GM12878 (cell line): ENCODE results near the gene ADSS2. TPM values are rescaled to one million over a fixed set of nuclear protein-coding genes. Genes with fewer than 3 reads are reported as not detected.

ENCODE experiments used
- ATAC-seq: fragments of 200-7000 bp; cut with Tn5 transposase; 3 replicates; pipeline ENCODE4 v1.9.1; 2020; ENCODE audit warnings: mild to moderate bottlenecking, moderate library complexity
- BruUV-seq: library from RNA; stranded (reverse); fragments of 400-500 nt; replicated peaks from 2 replicates; lab custom pipeline; 2021; lab: Mats Ljungman, UMichigan
- CTCF ChIA-PET: fragments of 300-600 bp; sonication (Branson Sonifier 250); formaldehyde crosslinking; extraction: SDS; loops from one replicate; lab custom pipeline; 2021; ENCODE audit warnings: inconsistent platforms; lab: Yijun Ruan, JAX
- POLR2A ChIA-PET: fragments of 350-600 bp; formaldehyde crosslinking; extraction: SDS; loops from one replicate; lab custom pipeline; 2021; ENCODE audit warnings: inconsistent platforms; lab: Charles Lee
- RAD21 ChIA-PET: fragments of 300-600 bp; sonication (Branson Sonifier 250); formaldehyde crosslinking; loops from one replicate; lab custom pipeline; 2023; ENCODE audit warnings: antibody characterized with exemption; ENCODE audit not compliant: unreplicated experiment; lab: Charles Lee
- SMC1A ChIA-PET: fragments of 300-600 bp; sonication (Branson Sonifier 250); formaldehyde crosslinking; loops from one replicate; lab custom pipeline; 2023; ENCODE audit not compliant: unreplicated experiment, uncharacterized antibody; lab: Charles Lee
- DNase-seq: peaks from one replicate; pipeline ENCODE4 v3.0.0-alpha.2; 2011; ENCODE audit warnings: low read depth, low spot score
- FAIRE-seq: peaks from 3 replicates; lab custom pipeline; 2011; peaks lifted over from hg19 to GRCh38; lab: Jason Lieb, UNC
- H2AFZ ChIP-seq: 2 replicates; pipeline ENCODE4 v1.6.0; 2011; ENCODE audit warnings: low read depth, low read length, control low read depth; ENCODE audit not compliant: control insufficient read depth
- H3K27ac ChIP-seq: 2 replicates; pipeline ENCODE4 v1.5.1; 2011; ENCODE audit warnings: control low read depth; ENCODE audit not compliant: control insufficient read depth, insufficient read depth
- H3K27me3 ChIP-seq, 2 experiments: replicated peaks in 1 of 2; 2 replicates each; pipeline versions ENCODE4 v1.6.0 to v1.6.1; 2011; ENCODE audit warnings: low read length in 1 of 2; ENCODE audit not compliant: control insufficient read depth in 2 of 2, insufficient read depth in 2 of 2
- H3K36me3 ChIP-seq, 2 experiments: 2 replicates each; pipeline ENCODE4 v1.5.1; 2011; ENCODE audit warnings: low read length in 1 of 2; ENCODE audit not compliant: control insufficient read depth in 2 of 2, insufficient read depth in 2 of 2
- H3K4me1 ChIP-seq: 2 replicates; pipeline ENCODE4 v1.6.1; 2011; ENCODE audit warnings: mild to moderate bottlenecking, low read length, moderate library complexity, mixed read lengths; ENCODE audit not compliant: control insufficient read depth, insufficient read depth
- H3K4me2 ChIP-seq: 2 replicates; pipeline ENCODE4 v1.6.0; 2011; ENCODE audit warnings: control low read depth; ENCODE audit not compliant: control insufficient read depth, insufficient read depth
- H3K4me3 ChIP-seq: fragments of 200-600 bp; sonication (generic); 2 replicates; pipeline ENCODE4 v1.5.1; 2016
- H3K79me2 ChIP-seq: 2 replicates; pipeline ENCODE4 v1.6.0; 2011; ENCODE audit warnings: low read length; ENCODE audit not compliant: control insufficient read depth, insufficient read depth
- H3K9ac ChIP-seq: 2 replicates; pipeline ENCODE4 v1.8.0; 2011; ENCODE audit warnings: low read length, control low read depth, mixed read lengths; ENCODE audit not compliant: control insufficient read depth, insufficient read depth
- H3K9me3 ChIP-seq: replicated peaks from 3 replicates; pipeline ENCODE4 v1.5.1; 2011; ENCODE audit warnings: mild to moderate bottlenecking, low read length; ENCODE audit not compliant: control insufficient read depth, insufficient read depth
- H4K20me1 ChIP-seq: 2 replicates; pipeline ENCODE4 v1.6.0; 2011; ENCODE audit not compliant: control insufficient read depth, insufficient read depth
- ASH2L ChIP-seq: fragments of 300-600, 200-600 bp; sonication (generic); IDR thresholded peaks from 2 replicates; pipeline ENCODE4 v1.6.1; 2017; ENCODE audit warnings: low read depth, mild to moderate bottlenecking, borderline replicate concordance
- BHLHE40 ChIP-seq, 2 experiments: fragments of 450-650 bp in 1 of 2; IDR thresholded peaks; 2 replicates each; pipeline ENCODE4 v1.6.1; 2011 to 2017; ENCODE audit warnings: low read depth in 2 of 2, borderline replicate concordance in 1 of 2, improper control_type of control experiment in 1 of 2, low read length in 1 of 2, mild to moderate bottlenecking in 1 of 2
- CHD4 ChIP-seq: fragments of 200-600 bp; sonication (generic); IDR thresholded peaks from 2 replicates; pipeline ENCODE4 v1.6.1; 2016; ENCODE audit warnings: mild to moderate bottlenecking
- EED ChIP-seq: sonication (generic); IDR thresholded peaks from 2 replicates; pipeline ENCODE4 v1.6.1; 2016; ENCODE audit warnings: antibody characterized with exemption, low read depth
- KLF5 ChIP-seq: fragments of 450-650 bp; IDR thresholded peaks from 2 replicates; pipeline ENCODE4 v1.6.1; 2014; ENCODE audit warnings: mild to moderate bottlenecking; ENCODE audit not compliant: partially characterized antibody
- RB1 ChIP-seq: fragments of 450-650 bp; formaldehyde crosslinking; IDR thresholded peaks from 2 replicates; pipeline ENCODE4 v1.6.1; 2017; ENCODE audit warnings: mild to moderate bottlenecking, borderline replicate concordance
- RBBP5 ChIP-seq: fragments of 200-600 bp; sonication (generic); conservative IDR thresholded peaks from 2 replicates; pipeline ENCODE4 v1.6.1; 2016
- TARDBP ChIP-seq: IDR thresholded peaks from 2 replicates; pipeline ENCODE4 v1.6.1; 2016; ENCODE audit warnings: borderline replicate concordance
- TCF7 ChIP-seq: IDR thresholded peaks from 2 replicates; pipeline ENCODE4 v1.6.1; 2014; ENCODE audit warnings: antibody characterized with exemption, borderline replicate concordance
- WGBS: methylation state at CpG from one replicate; pipeline ENCODE4 v1.1.6; 2016; ENCODE audit warnings: low lambda C conversion rate; ENCODE audit not compliant: insufficient replicate concordance, insufficient coverage; ENCODE audit errors: missing lambda C conversion rate; 5-methylcytosine and 5-hydroxymethylcytosine counted together
- in situ Hi-C: fragments of 300-500 bp; cut with MboI; formaldehyde crosslinking; loops from 9 replicates; pipeline ENCODE4 v1.14.3; 2018; ENCODE audit warnings: mixed read lengths
- intact Hi-C: fragments of 100-400 bp; cut with micrococcal nuclease; formaldehyde crosslinking; loops from one replicate; pipeline ENCODE4 v1.14.2; 2022; ENCODE audit not compliant: unreplicated experiment
- polyA plus RNA-seq, 11 experiments: library from polyadenylated mRNA; depleted of rRNA in 4 of 11; unstranded in 6 of 11; stranded (reverse) in 5 of 11; fragments of >200 nt; fragmentation: Nextera tagmentation in 4 of 11; fragmentation: Illumina TruSeq in 1 of 11; extraction: Ambion mirVana in 4 of 11; extraction: Trizol in 1 of 11; gene quantifications; 1 replicate in 1 of 11; 2 replicates in 10 of 11; pipeline versions ENCODE4 v1.2.1 to v1.2.3, GENCODE V29; 2011 to 2016; ENCODE audit warnings: inconsistent platforms in 2 of 11, missing spikeins in 2 of 11, low read depth in 1 of 11
- total RNA-seq, 4 experiments: library from RNA; depleted of rRNA in 3 of 4; stranded (reverse); fragments of >200 nt in 3 of 4; fragmentation: Illumina TruSeq in 1 of 4; extraction: Trizol in 1 of 4; gene quantifications; 2 replicates each; pipeline versions ENCODE4 v1.2.1 to v1.2.3, GENCODE V29; 2013 to 2021
- TF ChIP-seq, protein P1 (sequence below): IDR thresholded peaks from 2 replicates; pipeline ENCODE4 v1.6.1; 2011; ENCODE audit warnings: mild to moderate bottlenecking, low read depth, low read length, moderate library complexity; ENCODE audit not compliant: insufficient replicate concordance
- TF ChIP-seq, protein P2 (sequence below), 3 experiments: IDR thresholded peaks in 2 of 3; conservative IDR thresholded peaks in 1 of 3; 2 replicates each; pipeline ENCODE4 v1.5.1; 2011; ENCODE audit warnings: low read depth in 3 of 3, low read length in 3 of 3, mild to moderate bottlenecking in 3 of 3, control low read depth in 2 of 3, moderate library complexity in 2 of 3, inconsistent platforms in 1 of 3, mixed read lengths in 1 of 3; ENCODE audit not compliant: control insufficient read depth in 2 of 3, insufficient read depth in 1 of 3; ENCODE audit errors: extremely low read depth in 1 of 3
- TF ChIP-seq, protein P3 (sequence below): IDR thresholded peaks from 2 replicates; pipeline ENCODE4 v1.6.1; 2012; ENCODE audit warnings: improper control_type of control experiment, low read depth, low read length; ENCODE audit not compliant: insufficient replicate concordance

Gene ADSS2
- total and polyA plus RNA-seq, 10 of the 15 experiments (the other 5 are each of a cell fraction or from before 2014, with no cell fraction given): 8.1 to 49.3 (median 40.6) TPM

DNA sequence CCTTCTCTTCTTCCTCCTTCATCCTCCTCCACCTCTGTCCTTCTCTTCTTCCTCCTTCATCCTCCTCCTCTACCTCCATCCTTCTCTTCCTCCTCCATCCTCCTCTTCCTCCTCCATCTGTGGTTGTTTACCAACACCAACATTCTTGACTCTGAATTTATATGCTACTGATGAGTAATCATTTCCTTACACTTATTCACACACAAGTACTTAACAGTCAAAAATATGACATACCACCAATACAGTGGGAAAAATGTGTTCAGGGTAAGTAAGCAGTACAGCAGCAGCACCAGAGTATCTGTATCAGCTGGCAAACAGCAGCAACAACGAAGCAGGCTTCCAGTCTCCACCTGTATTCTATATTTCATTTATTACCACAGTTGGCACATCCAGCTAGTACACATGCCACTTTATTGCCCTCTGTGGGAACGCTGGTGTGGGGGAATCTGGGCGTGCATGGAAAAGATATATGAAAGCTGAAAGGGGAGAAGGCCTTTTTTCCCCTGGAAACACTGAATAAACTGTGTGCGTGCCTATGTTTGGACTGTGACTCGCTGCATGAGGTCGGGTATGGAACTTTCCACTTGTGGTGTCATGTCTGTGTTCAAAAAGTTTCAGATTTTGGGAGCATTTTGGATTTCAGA lies 16.0 kb downstream of the ADSS2 start:
- TF ChIP-seq, protein P1, sequence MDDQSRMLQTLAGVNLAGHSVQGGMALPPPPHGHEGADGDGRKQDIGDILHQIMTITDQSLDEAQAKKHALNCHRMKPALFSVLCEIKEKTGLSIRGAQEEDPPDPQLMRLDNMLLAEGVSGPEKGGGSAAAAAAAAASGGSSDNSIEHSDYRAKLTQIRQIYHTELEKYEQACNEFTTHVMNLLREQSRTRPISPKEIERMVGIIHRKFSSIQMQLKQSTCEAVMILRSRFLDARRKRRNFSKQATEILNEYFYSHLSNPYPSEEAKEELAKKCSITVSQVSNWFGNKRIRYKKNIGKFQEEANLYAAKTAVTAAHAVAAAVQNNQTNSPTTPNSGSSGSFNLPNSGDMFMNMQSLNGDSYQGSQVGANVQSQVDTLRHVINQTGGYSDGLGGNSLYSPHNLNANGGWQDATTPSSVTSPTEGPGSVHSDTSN: no peak
- TF ChIP-seq ASH2L (no peak), RB1 (no peak), EED (no peak), TARDBP (no peak), RBBP5 (no peak), BHLHE40 (IDR thresholded peaks at IDR 0.05; ENCODE audit: borderline replicate concordance in 1 of 2, low read depth in 2 of 2, low read length in 1 of 2) (no peak), CHD4 (no peak), KLF5 (no peak), TCF7 (no peak)
- TF ChIP-seq, protein P2, sequence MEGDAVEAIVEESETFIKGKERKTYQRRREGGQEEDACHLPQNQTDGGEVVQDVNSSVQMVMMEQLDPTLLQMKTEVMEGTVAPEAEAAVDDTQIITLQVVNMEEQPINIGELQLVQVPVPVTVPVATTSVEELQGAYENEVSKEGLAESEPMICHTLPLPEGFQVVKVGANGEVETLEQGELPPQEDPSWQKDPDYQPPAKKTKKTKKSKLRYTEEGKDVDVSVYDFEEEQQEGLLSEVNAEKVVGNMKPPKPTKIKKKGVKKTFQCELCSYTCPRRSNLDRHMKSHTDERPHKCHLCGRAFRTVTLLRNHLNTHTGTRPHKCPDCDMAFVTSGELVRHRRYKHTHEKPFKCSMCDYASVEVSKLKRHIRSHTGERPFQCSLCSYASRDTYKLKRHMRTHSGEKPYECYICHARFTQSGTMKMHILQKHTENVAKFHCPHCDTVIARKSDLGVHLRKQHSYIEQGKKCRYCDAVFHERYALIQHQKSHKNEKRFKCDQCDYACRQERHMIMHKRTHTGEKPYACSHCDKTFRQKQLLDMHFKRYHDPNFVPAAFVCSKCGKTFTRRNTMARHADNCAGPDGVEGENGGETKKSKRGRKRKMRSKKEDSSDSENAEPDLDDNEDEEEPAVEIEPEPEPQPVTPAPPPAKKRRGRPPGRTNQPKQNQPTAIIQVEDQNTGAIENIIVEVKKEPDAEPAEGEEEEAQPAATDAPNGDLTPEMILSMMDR (IDR thresholded peaks at IDR 0.05 in 2 of 3, conservative IDR thresholded peaks at IDR 0.05 in 1 of 3; ENCODE audit: control insufficient read depth in 2 of 3, extremely low read depth in 1 of 3, insufficient read depth in 1 of 3, low read depth in 3 of 3, low read length in 3 of 3): no peak
- TF ChIP-seq, protein P3, sequence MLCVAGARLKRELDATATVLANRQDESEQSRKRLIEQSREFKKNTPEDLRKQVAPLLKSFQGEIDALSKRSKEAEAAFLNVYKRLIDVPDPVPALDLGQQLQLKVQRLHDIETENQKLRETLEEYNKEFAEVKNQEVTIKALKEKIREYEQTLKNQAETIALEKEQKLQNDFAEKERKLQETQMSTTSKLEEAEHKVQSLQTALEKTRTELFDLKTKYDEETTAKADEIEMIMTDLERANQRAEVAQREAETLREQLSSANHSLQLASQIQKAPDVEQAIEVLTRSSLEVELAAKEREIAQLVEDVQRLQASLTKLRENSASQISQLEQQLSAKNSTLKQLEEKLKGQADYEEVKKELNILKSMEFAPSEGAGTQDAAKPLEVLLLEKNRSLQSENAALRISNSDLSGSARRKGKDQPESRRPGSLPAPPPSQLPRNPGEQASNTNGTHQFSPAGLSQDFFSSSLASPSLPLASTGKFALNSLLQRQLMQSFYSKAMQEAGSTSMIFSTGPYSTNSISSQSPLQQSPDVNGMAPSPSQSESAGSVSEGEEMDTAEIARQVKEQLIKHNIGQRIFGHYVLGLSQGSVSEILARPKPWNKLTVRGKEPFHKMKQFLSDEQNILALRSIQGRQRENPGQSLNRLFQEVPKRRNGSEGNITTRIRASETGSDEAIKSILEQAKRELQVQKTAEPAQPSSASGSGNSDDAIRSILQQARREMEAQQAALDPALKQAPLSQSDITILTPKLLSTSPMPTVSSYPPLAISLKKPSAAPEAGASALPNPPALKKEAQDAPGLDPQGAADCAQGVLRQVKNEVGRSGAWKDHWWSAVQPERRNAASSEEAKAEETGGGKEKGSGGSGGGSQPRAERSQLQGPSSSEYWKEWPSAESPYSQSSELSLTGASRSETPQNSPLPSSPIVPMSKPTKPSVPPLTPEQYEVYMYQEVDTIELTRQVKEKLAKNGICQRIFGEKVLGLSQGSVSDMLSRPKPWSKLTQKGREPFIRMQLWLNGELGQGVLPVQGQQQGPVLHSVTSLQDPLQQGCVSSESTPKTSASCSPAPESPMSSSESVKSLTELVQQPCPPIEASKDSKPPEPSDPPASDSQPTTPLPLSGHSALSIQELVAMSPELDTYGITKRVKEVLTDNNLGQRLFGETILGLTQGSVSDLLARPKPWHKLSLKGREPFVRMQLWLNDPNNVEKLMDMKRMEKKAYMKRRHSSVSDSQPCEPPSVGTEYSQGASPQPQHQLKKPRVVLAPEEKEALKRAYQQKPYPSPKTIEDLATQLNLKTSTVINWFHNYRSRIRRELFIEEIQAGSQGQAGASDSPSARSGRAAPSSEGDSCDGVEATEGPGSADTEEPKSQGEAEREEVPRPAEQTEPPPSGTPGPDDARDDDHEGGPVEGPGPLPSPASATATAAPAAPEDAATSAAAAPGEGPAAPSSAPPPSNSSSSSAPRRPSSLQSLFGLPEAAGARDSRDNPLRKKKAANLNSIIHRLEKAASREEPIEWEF: no peak
- FAIRE-seq (no peak), ATAC-seq (no peak), DNase-seq (no peak)
- SMC1A ChIA-PET: no interaction called here
- Histone ChIP-seq H3K36me3 (peaks cover 5 to 15% of the 10 kb centered on the region in 2 experiments), H3K4me3 (no peak overlapping the region), H3K79me2 (peaks cover 8% of the 10 kb centered on the region), H3K9me3 (no peaks in the 10 kb centered on the region), H3K4me1 (no peaks in the 10 kb centered on the region), H3K4me2 (no peak overlapping the region), H2AFZ (no peak overlapping the region), H3K27ac (no peak overlapping the region), H4K20me1 (no peaks in the 10 kb centered on the region), H3K27me3 (no peaks in the 10 kb centered on the region), H3K9ac (no peak overlapping the region)
- WGBS: 96% methylated on average over 6 of the region's 6 CpGs
- POLR2A ChIA-PET: interaction anchor here (1.1 kb wide), 1 partner anchor 11 kb away, joined by 6 read pairs; no protein-coding TSS in a partner anchor
- CTCF ChIA-PET: no interaction called here
- RAD21 ChIA-PET: no interaction called here
- in situ Hi-C loops (no loop called here), intact Hi-C loops (no loop called here)
- BruUV-seq: no TSS peak
